ENCODE data around the gene SLC8B1. TPM values are rescaled to one million over a fixed set of nuclear protein-coding genes. Genes with fewer than 3 reads are reported as not detected.

Gene SLC8B1
- total RNA-seq, 1 experiment from 2014 or later = 8.2 TPM

GRCh38 chr12:113370923-113371682 is 36.2 kb upstream of the SLC8B1 start:
- no peak overlapping the region for H3K27ac ChIP-seq (ENCODE audit: low read depth, low read length, poor library complexity, severe bottlenecking)
- no peak for TF ChIP-seq EZH2 (IDR thresholded peaks at IDR 0.05; ENCODE audit: borderline replicate concordance, low read depth, low read length, poor library complexity, severe bottlenecking)
- TF ChIP-seq CTCF (conservative IDR thresholded peaks at IDR 0.05; ENCODE audit: low read depth, low read length) = no peak
- intact Hi-C loops (cut with micrococcal nuclease; ENCODE audit: unreplicated experiment) = no loop called here
- POLR2A ChIA-PET (ENCODE audit: low non-redundant PET) = no interaction called here
- no peaks in the 10 kb centered on the region for H3K36me3 ChIP-seq (ENCODE audit: insufficient read depth, low read length, poor library complexity, severe bottlenecking)
- H3K9me3 ChIP-seq (ENCODE audit: low read depth, low read length, poor library complexity, severe bottlenecking) = no peaks in the 10 kb centered on the region
- CTCF ChIA-PET = no interaction called here
- no peaks in the 10 kb centered on the region for H3K27me3 ChIP-seq (replicated peaks; ENCODE audit: insufficient read depth, low read depth, low read length, poor library complexity)
- BruUV-seq (replicated peaks) = no TSS peak
- H3K4me3 ChIP-seq (ENCODE audit: low read depth, low read length, poor library complexity, severe bottlenecking) = no peak overlapping the region
- H3K4me1 ChIP-seq (ENCODE audit: insufficient read depth, low read length, poor library complexity, severe bottlenecking) = no peaks in the 10 kb centered on the region
- DNase-seq (ENCODE audit: low spot score) = no peak

- ChIA-PET POLR2A (ENCODE audit: low non-redundant PET) (no interaction called here), CTCF (no interaction called here)
- no peaks in the 10 kb centered on the region for H3K4me1 ChIP-seq (ENCODE audit: insufficient read depth, low read length, poor library complexity, severe bottlenecking)
- no TSS peak for BruUV-seq (replicated peaks)
- DNase-seq (ENCODE audit: low spot score) = no peak
- no peak overlapping the region for H3K27ac ChIP-seq (ENCODE audit: low read depth, low read length, poor library complexity, severe bottlenecking)
- no peak for TF ChIP-seq EZH2 (IDR thresholded peaks at IDR 0.05; ENCODE audit: borderline replicate concordance, low read depth, low read length, poor library complexity, severe bottlenecking)
- no peak for TF ChIP-seq CTCF (conservative IDR thresholded peaks at IDR 0.05; ENCODE audit: low read depth, low read length)
- intact Hi-C loops (cut with micrococcal nuclease; ENCODE audit: unreplicated experiment) = no loop called here
- H3K36me3 ChIP-seq (ENCODE audit: insufficient read depth, low read length, poor library complexity, severe bottlenecking) = no peaks in the 10 kb centered on the region
- H3K9me3 ChIP-seq (ENCODE audit: low read depth, low read length, poor library complexity, severe bottlenecking) = no peaks in the 10 kb centered on the region
- H3K27me3 ChIP-seq (replicated peaks; ENCODE audit: insufficient read depth, low read depth, low read length, poor library complexity) = no peaks in the 10 kb centered on the region
- no peak overlapping the region for H3K4me3 ChIP-seq (ENCODE audit: low read depth, low read length, poor library complexity, severe bottlenecking)
Observed at GRCh38 chr12:113369391-113369985, 34.6 kb upstream of the SLC8B1 start.

- BruUV-seq (replicated peaks) = no TSS peak
- Histone ChIP-seq H3K27me3 (replicated peaks; ENCODE audit: insufficient read depth, low read depth, low read length, poor library complexity) (no peaks in the 10 kb centered on the region), H3K4me3 (ENCODE audit: low read depth, low read length, poor library complexity, severe bottlenecking) (no peak overlapping the region), H3K4me1 (ENCODE audit: insufficient read depth, low read length, poor library complexity, severe bottlenecking) (no peaks in the 10 kb centered on the region), H3K9me3 (ENCODE audit: low read depth, low read length, poor library complexity, severe bottlenecking) (no peaks in the 10 kb centered on the region), H3K27ac (ENCODE audit: low read depth, low read length, poor library complexity, severe bottlenecking) (no peak overlapping the region), H3K36me3 (ENCODE audit: insufficient read depth, low read length, poor library complexity, severe bottlenecking) (no peaks in the 10 kb centered on the region)
- ChIA-PET POLR2A (ENCODE audit: low non-redundant PET) (no interaction called here), CTCF (no interaction called here)
- TF ChIP-seq CTCF (conservative IDR thresholded peaks at IDR 0.05; ENCODE audit: low read depth, low read length) = no peak
- intact Hi-C loops (cut with micrococcal nuclease; ENCODE audit: unreplicated experiment) = no loop called here
- no peak for DNase-seq (ENCODE audit: low spot score)
Observed at GRCh38 chr12:113368331-113368730, 33.4 kb upstream of the SLC8B1 start.
